HG03521 (cell line): Measurements from ENCODE around the gene ATXN7L1.

Experiments used
- ATAC-seq: cut with Tn5 transposase; IDR thresholded peaks from one replicate; pipeline ENCODE4 v1.9.1; 2021; ENCODE audit warnings: mild to moderate bottlenecking, moderate library complexity; ENCODE audit not compliant: unreplicated experiment

ATXN7L1 gene

DNA sequence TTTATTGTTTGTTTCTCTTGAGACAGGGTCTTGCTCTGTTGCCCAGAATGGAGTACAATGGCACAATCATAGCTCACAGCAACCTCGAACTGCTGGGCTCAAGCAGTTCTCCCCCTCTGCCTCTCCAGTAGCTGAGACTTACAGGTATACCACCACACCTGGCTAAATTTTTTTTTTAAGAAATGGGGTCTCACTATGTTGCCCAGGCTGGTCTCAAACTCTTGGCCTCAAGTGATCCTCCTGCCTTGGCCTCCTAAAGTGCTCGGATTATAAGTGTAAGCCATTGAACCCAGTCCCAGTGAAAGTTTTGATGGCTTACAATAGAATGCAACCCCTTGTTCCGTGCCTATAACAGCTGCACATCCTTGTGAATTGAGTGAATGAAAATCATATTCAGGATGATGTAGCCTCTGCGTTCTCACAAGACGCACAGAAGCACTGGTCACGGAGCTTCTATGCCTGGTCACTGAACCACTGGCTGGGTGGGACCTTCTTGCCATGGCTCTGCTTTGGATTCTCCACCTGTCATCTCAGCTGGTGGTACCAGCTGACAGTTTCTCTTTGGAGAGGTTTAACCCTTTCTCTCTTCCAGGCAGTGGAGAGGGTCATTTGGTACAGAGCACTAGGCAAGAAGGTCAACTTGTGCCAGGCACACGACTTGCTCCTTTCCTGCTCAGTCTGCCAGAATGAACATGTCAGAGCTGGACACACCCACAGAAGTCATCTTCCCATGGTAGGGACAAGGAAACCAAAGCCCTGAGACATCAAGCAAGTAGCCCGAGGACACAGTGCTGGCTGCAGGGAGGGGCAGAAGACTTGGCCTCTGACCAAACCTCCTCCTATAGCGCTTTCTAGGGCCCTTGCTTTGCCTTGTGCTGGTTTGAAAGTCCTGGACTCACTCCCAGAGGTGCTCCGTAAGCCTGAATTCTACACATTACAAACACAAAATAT, 89.6 kb downstream of the ATXN7L1 start:
- no peak for ATAC-seq

DNA sequence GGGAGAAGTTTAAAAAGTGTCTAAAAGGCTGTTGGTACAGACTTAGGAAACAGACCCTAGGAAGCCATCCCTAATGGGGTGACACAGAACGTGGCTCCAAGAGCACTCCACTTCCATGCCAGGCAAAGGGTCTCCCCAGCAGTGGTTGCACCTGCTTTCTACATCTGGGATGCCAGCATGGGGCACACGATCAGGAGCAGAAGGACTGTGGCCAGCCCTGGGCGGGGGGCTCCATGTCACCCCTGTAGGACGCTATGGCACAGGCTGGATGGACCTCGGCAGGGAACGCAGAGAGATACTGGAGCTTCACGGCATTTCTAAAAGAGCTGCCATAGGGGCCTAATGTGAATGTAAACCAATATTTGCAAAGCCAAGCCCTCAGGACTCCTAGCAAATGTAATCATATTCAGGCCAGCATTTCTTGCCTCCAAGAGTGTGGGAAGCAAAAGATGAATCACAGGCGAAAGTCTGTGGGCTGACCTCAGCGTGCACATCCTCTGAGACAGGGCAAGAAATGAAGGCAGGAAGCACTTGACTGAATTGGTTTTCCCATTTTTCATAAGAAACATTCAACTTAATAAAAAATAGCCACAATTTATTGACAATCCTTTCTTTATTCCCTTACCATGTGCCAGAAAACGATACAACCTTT, 93.9 kb downstream of the ATXN7L1 start:
- no peak for ATAC-seq

GRCh38 chr7:105779856-105780780, 96.3 kb downstream of the ATXN7L1 start:
- no peak for ATAC-seq

DNA sequence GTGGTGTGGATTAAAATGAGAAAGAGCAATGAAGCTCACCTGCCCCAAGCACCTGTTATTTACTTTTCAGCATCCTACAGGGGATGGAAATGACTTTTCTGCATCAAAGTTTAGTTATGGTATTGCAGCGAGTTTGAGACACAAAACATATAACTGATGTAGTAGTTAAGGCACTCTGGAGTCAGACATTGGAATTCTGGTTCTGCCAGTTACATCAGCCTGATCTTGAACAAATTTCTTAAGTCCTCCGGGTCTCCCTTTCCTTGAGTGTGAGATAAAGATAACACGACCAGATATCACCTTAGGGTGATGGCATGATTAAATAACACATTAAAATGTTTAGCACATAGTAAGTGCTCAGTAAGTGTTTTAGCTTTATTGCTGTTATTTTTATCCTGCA, 97.4 kb downstream of the ATXN7L1 start:
- ATAC-seq = no peak

GRCh38 chr7:105776986-105777910, 99.2 kb downstream of the ATXN7L1 start:
- ATAC-seq = no peak

- no peak for ATAC-seq
These were observed 100.2 kb downstream of the ATXN7L1 start for GRCh38 chr7:105776068-105776790.

DNA sequence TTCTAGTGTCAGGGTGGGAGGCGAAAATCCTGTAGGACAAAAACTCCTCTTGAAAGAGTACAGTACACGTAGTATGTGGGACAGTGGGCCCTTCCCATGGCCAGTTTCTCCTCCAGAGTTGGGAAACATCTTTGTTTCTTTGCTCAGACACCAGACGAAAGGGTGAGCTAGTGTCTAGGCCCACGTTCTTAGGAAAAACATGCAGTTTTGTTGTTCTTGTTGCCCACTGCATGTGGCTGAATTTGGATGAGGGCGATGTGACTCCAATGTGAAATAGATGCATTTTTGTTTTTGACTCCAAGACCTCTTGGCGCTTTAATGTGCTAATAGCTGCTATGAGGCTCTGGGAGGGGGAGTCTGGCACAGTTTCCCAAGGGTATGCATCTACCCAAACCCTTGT, 100.8 kb downstream of the ATXN7L1 start:
- no peak for ATAC-seq

DNA sequence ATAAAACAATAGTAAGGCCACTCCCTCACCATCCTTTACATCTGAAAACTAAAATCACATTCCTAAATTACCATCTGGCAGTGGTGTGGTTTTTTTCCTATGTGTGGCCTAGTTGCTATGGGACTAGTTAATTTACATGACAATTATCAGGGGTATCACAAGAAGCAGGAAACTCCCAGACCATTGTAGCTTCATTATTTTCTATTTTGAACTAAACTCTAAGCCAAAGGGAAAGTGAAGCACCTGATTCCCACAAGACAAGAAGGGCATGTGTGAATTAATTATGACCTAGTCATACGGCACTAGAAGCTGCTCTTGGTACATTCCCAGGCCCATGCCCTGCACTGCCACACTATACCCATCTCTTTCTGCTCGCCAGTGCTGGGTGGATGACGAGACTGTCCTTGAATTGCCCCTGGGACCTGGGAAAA, 103.4 kb downstream of the ATXN7L1 start:
- no peak for ATAC-seq

DNA sequence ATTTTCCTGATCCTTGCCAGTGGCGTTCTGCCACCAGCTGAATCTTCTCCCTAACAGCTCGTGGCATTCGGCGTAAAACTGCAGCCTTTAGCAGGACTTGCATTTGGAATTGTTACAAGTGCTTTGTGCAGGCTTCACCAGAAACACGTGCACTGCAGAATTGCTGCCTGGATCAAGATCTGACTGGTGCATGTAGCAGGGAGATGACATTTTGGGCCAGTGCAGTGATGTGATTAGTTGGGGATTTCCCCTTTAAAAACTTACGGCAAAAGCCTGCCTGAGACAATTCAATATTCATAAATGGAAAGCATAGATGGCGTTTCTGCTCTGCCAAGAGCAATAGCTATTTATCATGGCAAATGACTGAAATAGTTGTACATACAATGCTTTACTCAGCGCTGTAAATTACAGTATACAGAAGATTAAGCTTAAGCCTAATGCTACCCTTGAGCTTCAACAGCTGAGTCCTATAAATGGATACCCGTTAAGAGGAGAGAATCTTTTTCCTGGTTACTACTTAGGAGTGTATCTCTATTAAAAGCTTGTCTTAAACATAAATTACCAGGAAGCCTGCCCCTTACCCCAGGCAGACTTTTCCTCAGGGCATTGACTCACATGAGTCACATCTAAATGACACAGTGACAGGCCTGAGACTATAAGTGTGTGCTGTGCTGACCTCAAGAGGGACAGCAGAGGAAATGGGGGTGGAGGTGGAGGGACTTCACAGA, 106.3 kb downstream of the ATXN7L1 start:
- no peak for ATAC-seq

- ATAC-seq = no peak
These were observed 107.4 kb downstream of the ATXN7L1 start for GRCh38 chr7:105768898-105769507.

DNA sequence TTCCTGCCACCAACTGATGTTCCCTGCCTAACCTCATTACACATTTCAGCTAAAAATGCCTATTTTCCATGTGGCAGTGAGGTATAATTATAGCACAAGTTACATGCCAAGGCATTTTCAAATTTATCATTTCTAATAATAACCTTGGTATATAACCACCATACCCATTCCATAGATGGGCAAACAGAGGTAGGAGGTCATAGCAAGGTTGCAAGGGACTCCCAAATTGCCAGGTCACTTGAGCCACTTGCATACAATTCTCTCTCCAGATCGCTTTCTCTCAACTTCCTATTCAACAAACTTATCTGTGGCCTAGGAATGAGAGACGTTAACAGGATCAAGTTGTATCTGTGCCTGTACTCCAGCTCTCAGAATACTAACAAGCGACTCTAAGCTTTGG, 108.3 kb downstream of the ATXN7L1 start:
- no peak for ATAC-seq

GRCh38 chr7:105766421-105767073, 109.9 kb downstream of the ATXN7L1 start:
- no peak for ATAC-seq

GRCh38 chr7:105765846-105766245, 110.6 kb downstream of the ATXN7L1 start:
- no peak for ATAC-seq

DNA sequence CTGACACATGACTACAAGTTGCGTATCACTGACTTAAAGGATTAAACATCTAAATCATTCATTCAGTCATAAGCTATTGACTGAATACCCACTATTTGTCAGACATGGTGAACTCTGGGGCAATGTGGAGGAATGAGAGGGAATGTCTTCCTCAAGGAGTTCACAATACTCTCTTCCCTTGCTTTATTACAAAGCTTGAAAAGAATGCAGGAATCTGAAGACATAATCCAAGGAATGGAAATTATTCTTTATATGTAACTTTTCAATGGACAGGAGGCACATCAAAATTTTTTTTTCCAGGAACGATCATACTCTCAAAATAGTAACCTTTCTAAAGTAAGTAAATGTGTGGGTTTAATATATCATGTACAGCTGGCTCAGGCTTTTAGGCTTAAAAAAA, 111.9 kb downstream of the ATXN7L1 start:
- no peak for ATAC-seq

GRCh38 chr7:105760551-105761447, 115.6 kb downstream of the ATXN7L1 start:
- ATAC-seq = no peak

DNA sequence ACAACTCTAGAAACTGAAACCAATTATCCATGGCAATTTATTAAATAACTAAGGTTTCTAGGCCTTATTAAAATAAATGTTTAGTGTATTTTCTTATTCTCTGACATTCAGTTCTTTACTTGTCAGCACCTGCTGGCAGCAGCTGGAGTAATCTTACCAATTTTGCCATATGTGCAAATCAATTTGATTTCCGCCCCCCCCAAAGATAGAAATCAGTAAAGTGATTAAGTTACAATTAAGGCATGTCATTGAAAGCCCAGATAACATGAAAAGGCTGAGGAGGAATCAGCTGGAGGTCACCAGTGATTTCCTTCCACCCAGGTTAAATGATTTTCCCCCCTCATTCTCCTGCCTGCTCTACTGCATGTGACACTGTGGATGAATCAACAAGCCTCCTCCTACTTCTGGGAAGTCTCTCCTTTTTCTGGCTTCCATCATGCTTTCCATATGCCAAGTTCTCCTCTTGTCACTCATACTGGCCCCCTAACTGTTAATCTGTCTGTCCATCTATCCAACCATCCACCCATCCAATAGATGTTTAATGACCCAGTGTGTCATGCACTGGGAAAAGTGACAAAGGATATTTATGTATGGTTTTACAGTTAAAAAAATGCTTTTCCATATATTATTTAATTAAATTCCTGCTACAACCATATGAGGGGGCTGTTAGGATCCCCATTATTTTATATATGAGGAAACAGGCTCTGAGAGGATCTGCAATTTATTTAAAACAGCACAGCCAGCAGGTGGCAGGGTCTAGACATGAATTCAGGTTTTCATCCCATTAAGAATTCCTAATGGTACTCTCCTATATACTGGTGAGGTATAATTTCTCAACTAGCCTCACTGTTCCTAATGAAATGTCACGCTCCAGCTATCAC, 116.5 kb downstream of the ATXN7L1 start:
- no peak for ATAC-seq
